ENCODE results near the gene RRH.
"Not testable (repeated sequence)": the region's sequence is repeated elsewhere in the genome, so short reads cannot be mapped to it uniquely, and the experiment has no call there.

Gene RRH

GRCh38 chr4:109827672-109828071, at the start of gene RRH:
TSS of gene RRH (plus strand) at chr4:109827972. CDS start at chr4:109828028, 56 bp downstream.
- DNase-seq (ENCODE audit: low read depth in 2 of 2): no peak

GRCh38 chr4:109782092-109782491, 45.7 kb upstream of the RRH start:
- not testable (repeated sequence) for DNase-seq (ENCODE audit: low read depth in 2 of 2)

GRCh38 chr4:109786846-109787245, 40.9 kb upstream of the RRH start:
- no peak for DNase-seq (ENCODE audit: low read depth in 2 of 2)

- no peak for DNase-seq (ENCODE audit: low read depth in 2 of 2)
These were observed 40.0 kb upstream of the RRH start for GRCh38 chr4:109787807-109788206.

- no peak for DNase-seq (ENCODE audit: low read depth in 2 of 2)
These were observed 32.7 kb upstream of the RRH start for GRCh38 chr4:109795059-109795458.

- DNase-seq (ENCODE audit: low read depth in 2 of 2): no peak
These were observed 28.9 kb upstream of the RRH start for GRCh38 chr4:109798866-109799265.

GRCh38 chr4:109801099-109801789, 26.5 kb upstream of the RRH start:
- no peak for DNase-seq (ENCODE audit: low read depth in 2 of 2)

- peak; percentile 70 to 76 for DNase-seq (ENCODE audit: low read depth in 2 of 2)
These were observed 25.9 kb upstream of the RRH start, which contains the start of gene CFI for GRCh38 chr4:109801895-109802319. TSS of gene CFI (minus strand) at chr4:109801999. CDS start at chr4:109801971, 28 bp downstream.

GRCh38 chr4:109803924-109804571, 23.7 kb upstream of the RRH start:
- DNase-seq (ENCODE audit: low read depth in 2 of 2): peak; percentile 63 to 67

GRCh38 chr4:109809655-109810054, 18.1 kb upstream of the RRH start:
- no peak for DNase-seq (ENCODE audit: low read depth in 2 of 2)

GRCh38 chr4:109810552-109811387, 17.0 kb upstream of the RRH start:
- DNase-seq (ENCODE audit: low read depth in 2 of 2): no peak

- DNase-seq (ENCODE audit: low read depth in 2 of 2): no peak
These were observed 16.1 kb upstream of the RRH start for GRCh38 chr4:109811707-109812106.

GRCh38 chr4:109815151-109816081, 12.4 kb upstream of the RRH start, which contains the start of gene GAR1:
TSS of gene GAR1 (plus strand) at chr4:109815762. CDS start at chr4:109816165, 403 bp downstream.
- peak; percentile 75 to 78 for DNase-seq (ENCODE audit: low read depth in 2 of 2)

- DNase-seq (ENCODE audit: low read depth in 2 of 2): no peak
These were observed 11.7 kb upstream of the RRH start for GRCh38 chr4:109816082-109816442.

- no peak for DNase-seq (ENCODE audit: low read depth in 2 of 2)
These were observed 10.9 kb upstream of the RRH start for GRCh38 chr4:109816894-109817293.

GRCh38 chr4:109818268-109818667, 9.5 kb upstream of the RRH start:
- DNase-seq (ENCODE audit: low read depth in 2 of 2): no peak

- DNase-seq (ENCODE audit: low read depth in 2 of 2): no peak
These were observed 7.2 kb upstream of the RRH start for GRCh38 chr4:109820563-109820962.

GRCh38 chr4:109821185-109821584, 6.6 kb upstream of the RRH start:
- DNase-seq (ENCODE audit: low read depth in 2 of 2): no peak

- no peak for DNase-seq (ENCODE audit: low read depth in 2 of 2)
These were observed 1.1 kb upstream of the RRH start for GRCh38 chr4:109826719-109827118.

GRCh38 chr4:109833756-109834155, 6.0 kb downstream of the RRH start:
- DNase-seq (ENCODE audit: low read depth in 2 of 2): no peak

GRCh38 chr4:109836985-109837384, 9.2 kb downstream of the RRH start:
- no peak for DNase-seq (ENCODE audit: low read depth in 2 of 2)

All from fibroblast of skin of left quadriceps (primary cell).